Embryonic facial prominence (tissue), 1 donor: ENCODE results near the gene SLC6A9.

ENCODE experiments used
- DNase-seq: peaks from one replicate; pipeline ENCODE4 v3.0.0-alpha.2; 2016; ENCODE audit errors: extremely low spot score

Gene SLC6A9

GRCh38 chr1:43969746-43970466 is 61.4 kb downstream of the SLC6A9 start, which contains the start of gene DPH2:
Gene DPH2 (plus strand): TSS chr1:43970010. CDS start chr1:43970176, 166 bp downstream.
- peak; percentile 93 for DNase-seq

GRCh38 chr1:43969416-43969745 is 61.9 kb downstream of the SLC6A9 start:
- no peak for DNase-seq

GRCh38 chr1:43968348-43968948 is 62.8 kb downstream of the SLC6A9 start:
- no peak for DNase-seq

GRCh38 chr1:43965316-43965715 is 65.9 kb downstream of the SLC6A9 start:
- DNase-seq = no peak

- no peak for DNase-seq
Measured at GRCh38 chr1:43963890-43964289, 67.4 kb downstream of the SLC6A9 start.

GRCh38 chr1:43963006-43963405 is 68.3 kb downstream of the SLC6A9 start:
- DNase-seq = no peak

- no peak for DNase-seq
Measured at GRCh38 chr1:43962324-43962723, 68.9 kb downstream of the SLC6A9 start.

- no peak for DNase-seq
Measured at GRCh38 chr1:43961692-43962091, 69.6 kb downstream of the SLC6A9 start.

GRCh38 chr1:43960798-43961197 is 70.5 kb downstream of the SLC6A9 start:
- DNase-seq = no peak

- no peak for DNase-seq
Measured at GRCh38 chr1:43958351-43959255, 72.7 kb downstream of the SLC6A9 start.

- no peak for DNase-seq
Measured at GRCh38 chr1:43957407-43958040, 73.7 kb downstream of the SLC6A9 start.

GRCh38 chr1:43956234-43956633 is 75.0 kb downstream of the SLC6A9 start:
- no peak for DNase-seq

GRCh38 chr1:43954036-43954435 is 77.2 kb downstream of the SLC6A9 start:
- DNase-seq = no peak

GRCh38 chr1:43953361-43953760 is 77.9 kb downstream of the SLC6A9 start:
- DNase-seq = no peak

GRCh38 chr1:43952731-43953346 is 78.4 kb downstream of the SLC6A9 start:
- DNase-seq = no peak

- no peak for DNase-seq
Measured at GRCh38 chr1:43951021-43951985, 80.0 kb downstream of the SLC6A9 start.

- no peak for DNase-seq
Measured at GRCh38 chr1:43949678-43950077, 81.6 kb downstream of the SLC6A9 start.

GRCh38 chr1:43947874-43948437 is 83.3 kb downstream of the SLC6A9 start:
- no peak for DNase-seq

- DNase-seq = no peak
Measured at GRCh38 chr1:43947061-43947873, 84.0 kb downstream of the SLC6A9 start.
